Testis (tissue), 3 donors: ENCODE data around the gene PDIA6. TPM values are rescaled to one million over a fixed set of nuclear protein-coding genes. Genes with fewer than 3 reads are reported as not detected.
"Not testable (repeated sequence)": the region's sequence is repeated elsewhere in the genome, so short reads cannot be mapped to it uniquely, and the experiment has no call there.

Source experiments
- DNase-seq: peaks from one replicate; pipeline ENCODE4 v3.0.0-alpha.2; 2019
- H3K27ac ChIP-seq, 2 donors: fragments of 200-600 bp; sonication (generic); one replicate each; pipeline ENCODE4 v1.5.1; 2019
- H3K27me3 ChIP-seq: fragments of 200-600 bp; sonication (generic); one replicate; pipeline ENCODE4 v1.5.1; 2019
- H3K36me3 ChIP-seq: fragments of 200-600 bp; sonication (generic); one replicate; pipeline ENCODE4 v1.5.1; 2017; ENCODE audit warnings: low read depth; ENCODE audit errors: missing control alignments
- H3K4me1 ChIP-seq: fragments of 200-600 bp; sonication (generic); one replicate; pipeline ENCODE4 v1.5.1; 2019
- H3K4me3 ChIP-seq, 2 donors: fragments of 200-600 bp; sonication (generic); one replicate each; pipeline ENCODE4 v1.5.1; 2017 to 2019
- H3K9me3 ChIP-seq: fragments of 200-600 bp; sonication (generic); one replicate; pipeline ENCODE4 v1.5.1; 2017
- CTCF ChIP-seq, 3 experiments: fragments of 450-650 bp in 2 of 3; fragments of 200-600 bp in 1 of 3; sonication (generic) in 1 of 3; IDR thresholded peaks; one replicate each; pipeline ENCODE4 v1.5.1; 2016 to 2019; ENCODE audit warnings: antibody characterized with exemption in 3 of 3, mild to moderate bottlenecking in 2 of 3, moderate library complexity in 1 of 3
- POLR2A ChIP-seq: fragments of 450-650 bp; IDR thresholded peaks from one replicate; pipeline ENCODE4 v1.6.1; 2017; ENCODE audit warnings: antibody characterized with exemption, mild to moderate bottlenecking, moderate library complexity
- WGBS, 2 donors: methylation state at CpG; one replicate each; pipeline ENCODE4 v1.1.5; 2018; 5-methylcytosine and 5-hydroxymethylcytosine counted together
- intact Hi-C: fragments of 100-400 bp; cut with DNase I; formaldehyde crosslinking; loops from one replicate; pipeline ENCODE4 v1.15.1; 2023; ENCODE audit warnings: low total_unique reads
- polyA plus RNA-seq: library from polyadenylated mRNA; stranded (reverse); fragments of 350-450 nt; fragmentation: Illumina TruSeq; extraction: RNeasy Lipid Tissue Mini Kit (QIAGEN cat#74804); gene quantifications from one replicate; pipeline ENCODE4 v1.2.3, GENCODE V29; 2014; ENCODE audit warnings: low read depth, low replicate concordance; ENCODE audit not compliant: insufficient read depth
- total RNA-seq, 2 donors: library from RNA; depleted of rRNA; stranded (reverse); fragments of >200 nt; gene quantifications; one replicate each; pipeline ENCODE4 v1.2.3, GENCODE V29; 2016

The PDIA6 gene
- total and polyA plus RNA-seq, 3 donors from 2014 or later = 74.3 to 123 (median 78.4) TPM

- 75 to 86% methylated on average over 4 of the region's 4 CpGs for WGBS, 2 donors
- no peaks in the 10 kb centered on the region for H3K4me1 ChIP-seq
- no peaks in the 10 kb centered on the region for H3K9me3 ChIP-seq
- H3K36me3 ChIP-seq = no peaks in the 10 kb centered on the region
- DNase-seq = no peak
- no peak overlapping the region for H3K4me3 ChIP-seq
- no peaks in the 10 kb centered on the region for H3K27me3 ChIP-seq
- no peak for TF ChIP-seq CTCF (IDR thresholded peaks at IDR 0.05)
- TF ChIP-seq POLR2A = no peak
- intact Hi-C loops = no loop called here
- H3K27ac ChIP-seq = no peak overlapping the region
Observed at GRCh38 chr2:10783421-10783820, 29.2 kb downstream of the PDIA6 start.

GRCh38 chr2:10781746-10782145, 30.8 kb downstream of the PDIA6 start:
- DNase-seq = peak; percentile 4
- Histone ChIP-seq H3K27me3 (no peaks in the 10 kb centered on the region), H3K36me3 (no peaks in the 10 kb centered on the region), H3K4me3 (no peak overlapping the region), H3K27ac (no peak overlapping the region), H3K4me1 (no peaks in the 10 kb centered on the region), H3K9me3 (no peaks in the 10 kb centered on the region)
- intact Hi-C loops = no loop called here
- TF ChIP-seq CTCF (IDR thresholded peaks at IDR 0.05) (no peak), POLR2A (no peak)
- WGBS, 2 donors = 87 to 98% methylated on average over 8 of the region's 8 CpGs

- H3K4me1 ChIP-seq, H3K36me3 ChIP-seq, DNase-seq, H3K27me3 ChIP-seq, H3K9me3 ChIP-seq, H3K4me3 ChIP-seq, H3K27ac ChIP-seq, intact Hi-C loops: not testable (repeated sequence)
- 91 to 94% methylated on average over 9 to 11 of the region's 11 CpGs for WGBS, 2 donors
Observed at GRCh38 chr2:10780821-10781220, 31.8 kb downstream of the PDIA6 start.

GRCh38 chr2:10780491-10780820, 32.1 kb downstream of the PDIA6 start:
- no peak for DNase-seq
- H3K27me3 ChIP-seq = no peaks in the 10 kb centered on the region
- WGBS, 2 donors = 95 to 96% methylated on average over 11 of the region's 11 CpGs
- H3K4me1 ChIP-seq = no peaks in the 10 kb centered on the region
- intact Hi-C loops = no loop called here
- H3K9me3 ChIP-seq = no peaks in the 10 kb centered on the region
- H3K4me3 ChIP-seq = no peak overlapping the region
- no peak overlapping the region for H3K27ac ChIP-seq
- no peaks in the 10 kb centered on the region for H3K36me3 ChIP-seq
- no peak for TF ChIP-seq CTCF (IDR thresholded peaks at IDR 0.05)
- TF ChIP-seq POLR2A = no peak

- WGBS, 2 donors = 89 to 97% methylated on average over 25 of the region's 25 CpGs
- no peaks in the 10 kb centered on the region for H3K36me3 ChIP-seq
Observed at GRCh38 chr2:10779776-10780490, 32.7 kb downstream of the PDIA6 start.

More at GRCh38 chr2:10779776-10780490, 32.7 kb downstream of the PDIA6 start:
- DNase-seq = peak; percentile 4
- H3K4me1 ChIP-seq = peaks cover 2% of the 10 kb centered on the region
- H3K27me3 ChIP-seq = no peaks in the 10 kb centered on the region
- TF ChIP-seq POLR2A (no peak), CTCF (IDR thresholded peaks at IDR 0.05) (no peak)
- no peak overlapping the region for H3K4me3 ChIP-seq
- intact Hi-C loops = no loop called here
- H3K9me3 ChIP-seq = no peaks in the 10 kb centered on the region
- no peak overlapping the region for H3K27ac ChIP-seq
